Measurements from ENCODE around the gene LYST. TPM values are rescaled to one million over a fixed set of nuclear protein-coding genes. Genes with fewer than 3 reads are reported as not detected.
"Not testable (repeated sequence)": the region's sequence is repeated elsewhere in the genome, so short reads cannot be mapped to it uniquely, and the experiment has no call there.

Gene LYST, protein sequence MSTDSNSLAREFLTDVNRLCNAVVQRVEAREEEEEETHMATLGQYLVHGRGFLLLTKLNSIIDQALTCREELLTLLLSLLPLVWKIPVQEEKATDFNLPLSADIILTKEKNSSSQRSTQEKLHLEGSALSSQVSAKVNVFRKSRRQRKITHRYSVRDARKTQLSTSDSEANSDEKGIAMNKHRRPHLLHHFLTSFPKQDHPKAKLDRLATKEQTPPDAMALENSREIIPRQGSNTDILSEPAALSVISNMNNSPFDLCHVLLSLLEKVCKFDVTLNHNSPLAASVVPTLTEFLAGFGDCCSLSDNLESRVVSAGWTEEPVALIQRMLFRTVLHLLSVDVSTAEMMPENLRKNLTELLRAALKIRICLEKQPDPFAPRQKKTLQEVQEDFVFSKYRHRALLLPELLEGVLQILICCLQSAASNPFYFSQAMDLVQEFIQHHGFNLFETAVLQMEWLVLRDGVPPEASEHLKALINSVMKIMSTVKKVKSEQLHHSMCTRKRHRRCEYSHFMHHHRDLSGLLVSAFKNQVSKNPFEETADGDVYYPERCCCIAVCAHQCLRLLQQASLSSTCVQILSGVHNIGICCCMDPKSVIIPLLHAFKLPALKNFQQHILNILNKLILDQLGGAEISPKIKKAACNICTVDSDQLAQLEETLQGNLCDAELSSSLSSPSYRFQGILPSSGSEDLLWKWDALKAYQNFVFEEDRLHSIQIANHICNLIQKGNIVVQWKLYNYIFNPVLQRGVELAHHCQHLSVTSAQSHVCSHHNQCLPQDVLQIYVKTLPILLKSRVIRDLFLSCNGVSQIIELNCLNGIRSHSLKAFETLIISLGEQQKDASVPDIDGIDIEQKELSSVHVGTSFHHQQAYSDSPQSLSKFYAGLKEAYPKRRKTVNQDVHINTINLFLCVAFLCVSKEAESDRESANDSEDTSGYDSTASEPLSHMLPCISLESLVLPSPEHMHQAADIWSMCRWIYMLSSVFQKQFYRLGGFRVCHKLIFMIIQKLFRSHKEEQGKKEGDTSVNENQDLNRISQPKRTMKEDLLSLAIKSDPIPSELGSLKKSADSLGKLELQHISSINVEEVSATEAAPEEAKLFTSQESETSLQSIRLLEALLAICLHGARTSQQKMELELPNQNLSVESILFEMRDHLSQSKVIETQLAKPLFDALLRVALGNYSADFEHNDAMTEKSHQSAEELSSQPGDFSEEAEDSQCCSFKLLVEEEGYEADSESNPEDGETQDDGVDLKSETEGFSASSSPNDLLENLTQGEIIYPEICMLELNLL (N-terminal part only)
- polyA plus RNA-seq (2011; rRNA removed) = 5.6 and 6.5 TPM in 2 replicates
- polyA minus RNA-seq (2011; rRNA and poly(A)+ RNA removed) = 11.6 and 21.3 TPM in 2 replicates

- peak within 1 kb of the TSS; percentile 90 for H3K4me3 ChIP-seq (ENCODE audit: low read depth, low read length)
- TF ChIP-seq CTCF (IDR thresholded peaks at IDR 0.05; ENCODE audit: low read depth, low read length) = peak; percentile 62
- H3K27me3 ChIP-seq (ENCODE audit: control insufficient read depth, insufficient read depth, low read length) = no peaks in the 10 kb centered on the region
- ChIA-PET CTCF (interaction anchor here (0.6 to 3.2 kb wide), 9 partner anchors 9 to 109 kb away, joined by 3 to 73 read pairs (median 4); no protein-coding TSS in a partner anchor), POLR2A (interaction anchor here (0.9 to 3.4 kb wide), 6 partner anchors 11 to 362 kb away, joined by 3 to 12 read pairs (median 3); partner anchors contain the start of gene B3GALNT2)
- DNase-seq (ENCODE audit: low read depth, low spot score) = no peak
- H3K27ac ChIP-seq (ENCODE audit: low read depth, low read length) = peak within 1 kb of the TSS; percentile 73
- no peaks in the 10 kb centered on the region; the same call in 1 of the 2 replicates for H3K9me3 ChIP-seq (ENCODE audit: control insufficient read depth, insufficient read depth, low read length)
Observed at GRCh38 chr1:235866205-235866912, at the start of gene LYST. LYST (minus strand) TSS chr1:235866906; CDS start chr1:235830417, 36,489 bp downstream.

- CTCF ChIA-PET = not testable (repeated sequence)
Observed at GRCh38 chr1:235915489-235915888, 48.8 kb upstream of the LYST start.

DNA sequence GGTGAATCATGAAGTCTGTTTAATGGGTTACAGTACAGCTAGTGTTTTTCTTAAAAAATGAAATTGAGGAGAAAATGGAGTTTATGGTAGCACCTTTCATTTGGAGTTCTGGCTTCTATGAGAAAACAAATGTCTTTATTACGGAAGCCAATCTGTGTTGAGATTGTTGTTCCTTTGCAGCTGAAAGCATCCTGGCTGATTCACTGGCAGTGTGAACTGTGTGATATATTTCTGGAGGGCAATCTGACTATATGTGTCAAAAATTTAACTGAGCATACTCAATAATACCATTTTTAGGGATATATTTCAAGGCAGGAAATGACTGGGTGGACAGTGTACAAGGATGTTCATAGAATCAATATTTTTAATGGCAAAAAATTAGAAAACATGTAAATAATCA is 46.6 kb upstream of the LYST start:
- H3K27me3 ChIP-seq (ENCODE audit: control insufficient read depth, insufficient read depth, low read length) = no peaks in the 10 kb centered on the region
- no peak overlapping the region for H3K4me3 ChIP-seq (ENCODE audit: low read depth, low read length)
- no peak for DNase-seq (ENCODE audit: low read depth, low spot score)
- ChIA-PET POLR2A (no interaction called here), CTCF (interaction anchor here (1.0 kb wide), 1 partner anchor 58 kb away, joined by 3 read pairs; no protein-coding TSS in a partner anchor)
- no peak overlapping the region for H3K27ac ChIP-seq (ENCODE audit: low read depth, low read length)
- TF ChIP-seq CTCF (IDR thresholded peaks at IDR 0.05; ENCODE audit: low read depth, low read length) = no peak
- no peaks in the 10 kb centered on the region for H3K9me3 ChIP-seq (ENCODE audit: control insufficient read depth, insufficient read depth, low read length)

More at GRCh38 chr1:235915489-235915888, 48.8 kb upstream of the LYST start:
- H3K4me3 ChIP-seq (ENCODE audit: low read depth, low read length); DNase-seq (ENCODE audit: low read depth, low spot score); H3K9me3 ChIP-seq (ENCODE audit: control insufficient read depth, insufficient read depth, low read length); H3K27ac ChIP-seq (ENCODE audit: low read depth, low read length); H3K27me3 ChIP-seq (ENCODE audit: control insufficient read depth, insufficient read depth, low read length); POLR2A ChIA-PET: not testable (repeated sequence)

DNA sequence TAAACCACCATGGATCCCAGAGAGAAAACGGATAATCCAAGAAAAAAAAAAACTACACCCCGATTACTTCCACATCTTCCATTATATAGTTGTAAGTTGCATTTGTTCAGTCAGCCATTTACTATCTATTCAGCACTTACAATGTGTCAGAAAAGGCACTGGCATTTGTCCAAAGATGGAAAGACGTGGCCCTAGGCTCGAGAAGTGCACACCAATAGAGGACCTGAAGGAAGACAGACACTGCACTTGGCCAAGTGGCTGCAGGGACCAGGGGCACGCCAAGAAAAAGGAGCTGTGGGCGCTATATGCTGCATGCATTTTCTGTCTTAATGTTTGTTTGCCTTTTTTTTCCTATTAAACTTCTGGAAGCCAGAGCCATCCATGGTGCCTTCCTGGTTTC is 45.2 kb upstream of the LYST start:
- Histone ChIP-seq H3K4me3 (ENCODE audit: low read depth, low read length) (no peak overlapping the region), H3K9me3 (ENCODE audit: control insufficient read depth, insufficient read depth, low read length) (no peaks in the 10 kb centered on the region), H3K27me3 (ENCODE audit: control insufficient read depth, insufficient read depth, low read length) (no peaks in the 10 kb centered on the region), H3K27ac (ENCODE audit: low read depth, low read length) (no peak overlapping the region)
- TF ChIP-seq CTCF (IDR thresholded peaks at IDR 0.05; ENCODE audit: low read depth, low read length) = no peak
- ChIA-PET POLR2A (no interaction called here), CTCF (interaction anchor here (1.6 kb wide), 1 partner anchor 69 kb away, joined by 4 read pairs; no protein-coding TSS in a partner anchor)
- no peak for DNase-seq (ENCODE audit: low read depth, low spot score)

Measured in AG04450 (cell line).